CD4-positive, alpha-beta T cell (primary cell): ENCODE results near the gene ZNF438. TPM values are rescaled to one million over a fixed set of nuclear protein-coding genes. Genes with fewer than 3 reads are reported as not detected.

Source experiments
- ATAC-seq: fragments of 200-7000 bp; cut with Tn5 transposase; one replicate; pipeline ENCODE4 v1.10.0; 2022; ENCODE audit warnings: mild to moderate bottlenecking; ENCODE audit not compliant: poor library complexity
- CTCF ChIA-PET: fragments of 350-600 bp; sonication (Branson Sonifier 250); formaldehyde crosslinking; loops from one replicate; lab custom pipeline; 2021; ENCODE audit warnings: antibody characterized with exemption, inconsistent platforms; lab: Charles Lee
- POLR2A ChIA-PET: fragments of 350-600 bp; sonication (Branson Sonifier 250); formaldehyde crosslinking; loops from one replicate; lab custom pipeline; 2021; ENCODE audit warnings: antibody characterized with exemption, inconsistent platforms; lab: Charles Lee
- DNase-seq, 14 experiments: peaks; one replicate each; pipeline ENCODE4 v3.0.0-alpha.2; 2013 to 2020; ENCODE audit warnings: mixed read lengths in 2 of 14
- H3K27ac ChIP-seq, 2 donors: one replicate each; pipeline versions ENCODE4 v1.5.1 to v1.7.0; 2013; ENCODE audit warnings: low read length in 2 of 2, low read depth in 1 of 2, mild to moderate bottlenecking in 1 of 2
- H3K27me3 ChIP-seq, 2 experiments: 1 replicate in 1 of 2; 2 replicates in 1 of 2; pipeline versions ENCODE4 v1.6.1 to v1.7.0; 2013; ENCODE audit warnings: low read length in 2 of 2, control low read depth in 1 of 2, mild to moderate bottlenecking in 1 of 2, moderate library complexity in 1 of 2; ENCODE audit not compliant: insufficient read depth in 2 of 2, control insufficient read depth in 1 of 2
- H3K36me3 ChIP-seq: one replicate; pipeline ENCODE4 v1.6.1; 2013; ENCODE audit warnings: low read length, control low read depth; ENCODE audit not compliant: insufficient read depth
- H3K4me1 ChIP-seq: one replicate; pipeline ENCODE4 v1.6.1; 2013; ENCODE audit warnings: low read length, control low read depth; ENCODE audit not compliant: insufficient read depth
- H3K4me3 ChIP-seq: one replicate; pipeline ENCODE4 v1.5.1; 2013; ENCODE audit warnings: mild to moderate bottlenecking, low read length, moderate library complexity
- H3K9me3 ChIP-seq, 2 experiments: 1 replicate in 1 of 2; 2 replicates in 1 of 2; pipeline versions ENCODE4 v1.6.1 to v1.7.0; 2013; ENCODE audit warnings: low read length in 2 of 2, mild to moderate bottlenecking in 2 of 2, control low read depth in 1 of 2, moderate library complexity in 1 of 2; ENCODE audit not compliant: control insufficient read depth in 1 of 2, insufficient read depth in 1 of 2
- H3K27ac Mint-ChIP-seq: one replicate; pipeline ENCODE4 v1.8.0; 2020; ENCODE audit warnings: mixed read lengths
- H3K27me3 Mint-ChIP-seq: one replicate; pipeline ENCODE4 v1.8.0; 2021; ENCODE audit warnings: mixed read lengths
- H3K36me3 Mint-ChIP-seq: one replicate; pipeline ENCODE4 v1.8.0; 2021; ENCODE audit warnings: low read depth, mixed read lengths
- H3K4me1 Mint-ChIP-seq: one replicate; pipeline ENCODE4 v1.8.0; 2021; ENCODE audit warnings: low read depth, mixed read lengths
- H3K4me3 Mint-ChIP-seq: one replicate; pipeline ENCODE4 v1.8.0; 2020; ENCODE audit warnings: mild to moderate bottlenecking, mixed read lengths
- H3K9me3 Mint-ChIP-seq: one replicate; pipeline ENCODE4 v1.8.0; 2020; ENCODE audit warnings: mixed read lengths
- intact Hi-C, 2 experiments: fragments of 100-400 bp; cut with DNase I in 1 of 2; cut with micrococcal nuclease in 1 of 2; formaldehyde crosslinking; loops; one replicate each; pipeline versions ENCODE4 v1.15.1 to v1.9.0; 2023 to 2025; cut with DNase I, micrococcal nuclease
- total RNA-seq, 174 experiments: library from RNA in 2 of 174; stranded (reverse) in 2 of 174; gene quantifications; one replicate each; pipeline ENCODE4 v1.2.3 and lab custom pipeline; 2021 to 2026
- TF ChIP-seq, protein P1 (sequence below): fragments of 200-600 bp; IDR thresholded peaks from one replicate; pipeline ENCODE4 v1.8.0; 2022; ENCODE audit warnings: antibody characterized with exemption, mild to moderate bottlenecking

The ZNF438 gene
- total RNA-seq, 2 experiments from 2014 or later: 1.9 to 2.0 TPM

DNA sequence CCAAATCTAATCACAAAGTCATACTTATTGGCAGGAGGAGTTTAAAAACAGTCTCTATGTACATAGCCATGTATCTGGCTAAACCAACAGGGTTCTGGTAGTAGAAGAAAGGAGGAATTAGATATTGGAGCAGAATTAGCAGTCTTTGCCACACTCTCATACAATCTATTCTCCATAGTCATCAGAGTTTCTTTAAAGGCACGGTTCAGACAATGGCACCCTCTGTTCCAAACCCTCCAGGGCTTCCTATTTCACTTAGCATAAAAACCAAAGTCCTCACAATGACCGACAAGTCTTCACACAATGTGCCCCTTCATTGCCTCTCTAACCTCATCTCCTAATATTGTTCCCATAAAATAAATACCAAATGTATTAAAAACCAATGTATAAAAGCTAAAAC lies 12.7 kb downstream of the ZNF438 start:
- DNase-seq (no peak), ATAC-seq (no peak)
- Mint-ChIP-seq H3K36me3 (no peaks in the 10 kb centered on the region), H3K4me1 (no peaks in the 10 kb centered on the region), H3K9me3 (no peaks in the 10 kb centered on the region), H3K4me3 (no peak overlapping the region), H3K27ac (no peak overlapping the region), H3K27me3 (no peaks in the 10 kb centered on the region)
- Histone ChIP-seq H3K27me3 (no peaks in the 10 kb centered on the region), H3K36me3 (no peaks in the 10 kb centered on the region), H3K27ac (no peak overlapping the region), H3K9me3 (no peaks in the 10 kb centered on the region), H3K4me1 (no peaks in the 10 kb centered on the region), H3K4me3 (no peak overlapping the region)
- TF ChIP-seq, protein P1, sequence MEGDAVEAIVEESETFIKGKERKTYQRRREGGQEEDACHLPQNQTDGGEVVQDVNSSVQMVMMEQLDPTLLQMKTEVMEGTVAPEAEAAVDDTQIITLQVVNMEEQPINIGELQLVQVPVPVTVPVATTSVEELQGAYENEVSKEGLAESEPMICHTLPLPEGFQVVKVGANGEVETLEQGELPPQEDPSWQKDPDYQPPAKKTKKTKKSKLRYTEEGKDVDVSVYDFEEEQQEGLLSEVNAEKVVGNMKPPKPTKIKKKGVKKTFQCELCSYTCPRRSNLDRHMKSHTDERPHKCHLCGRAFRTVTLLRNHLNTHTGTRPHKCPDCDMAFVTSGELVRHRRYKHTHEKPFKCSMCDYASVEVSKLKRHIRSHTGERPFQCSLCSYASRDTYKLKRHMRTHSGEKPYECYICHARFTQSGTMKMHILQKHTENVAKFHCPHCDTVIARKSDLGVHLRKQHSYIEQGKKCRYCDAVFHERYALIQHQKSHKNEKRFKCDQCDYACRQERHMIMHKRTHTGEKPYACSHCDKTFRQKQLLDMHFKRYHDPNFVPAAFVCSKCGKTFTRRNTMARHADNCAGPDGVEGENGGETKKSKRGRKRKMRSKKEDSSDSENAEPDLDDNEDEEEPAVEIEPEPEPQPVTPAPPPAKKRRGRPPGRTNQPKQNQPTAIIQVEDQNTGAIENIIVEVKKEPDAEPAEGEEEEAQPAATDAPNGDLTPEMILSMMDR: no peak
- CTCF ChIA-PET: interaction anchor here (1.6 kb wide), 1 partner anchor 13 kb away, joined by 4 read pairs; the partner anchor contains the start of gene ZNF438
- POLR2A ChIA-PET: no interaction called here
- intact Hi-C loops: no loop called here

GRCh38 chr10:31018356-31018750 lies 13.3 kb downstream of the ZNF438 start:
- Mint-ChIP-seq H3K27me3 (no peaks in the 10 kb centered on the region), H3K4me1 (no peaks in the 10 kb centered on the region), H3K36me3 (no peaks in the 10 kb centered on the region), H3K4me3 (no peak overlapping the region), H3K27ac (no peak overlapping the region), H3K9me3 (no peaks in the 10 kb centered on the region)
- Histone ChIP-seq H3K27me3 (no peaks in the 10 kb centered on the region), H3K9me3 (no peaks in the 10 kb centered on the region), H3K4me1 (no peaks in the 10 kb centered on the region), H3K27ac (no peak overlapping the region), H3K4me3 (no peak overlapping the region), H3K36me3 (no peaks in the 10 kb centered on the region)
- ATAC-seq: no peak
- TF ChIP-seq, protein P1: no peak
- ChIA-PET CTCF (no interaction called here), POLR2A (interaction anchor here (1.0 kb wide), 1 partner anchor 299 kb away, joined by 3 read pairs; no protein-coding TSS in a partner anchor)
- intact Hi-C loops: no loop called here
- DNase-seq: no peak

- ATAC-seq: no peak
- ChIA-PET POLR2A (interaction anchor here (1.0 kb wide), 1 partner anchor 299 kb away, joined by 3 read pairs; no protein-coding TSS in a partner anchor), CTCF (interaction anchor here (1.3 kb wide), 1 partner anchor 14 kb away, joined by 4 read pairs; the partner anchor contains the start of gene ZNF438)
- Histone ChIP-seq H3K36me3 (no peaks in the 10 kb centered on the region), H3K4me1 (no peaks in the 10 kb centered on the region), H3K27me3 (no peaks in the 10 kb centered on the region), H3K9me3 (no peaks in the 10 kb centered on the region), H3K27ac (no peak overlapping the region), H3K4me3 (no peak overlapping the region)
- H3K4me1 Mint-ChIP-seq: no peaks in the 10 kb centered on the region
- H3K9me3 Mint-ChIP-seq: no peaks in the 10 kb centered on the region
- TF ChIP-seq, protein P1: no peak
- H3K36me3 Mint-ChIP-seq: no peaks in the 10 kb centered on the region
- intact Hi-C loops: no loop called here
- H3K4me3 Mint-ChIP-seq: no peak overlapping the region
- DNase-seq: no peak
- H3K27ac Mint-ChIP-seq: no peak overlapping the region
- no peaks in the 10 kb centered on the region for H3K27me3 Mint-ChIP-seq
Measured at GRCh38 chr10:31017534-31018355, 13.9 kb downstream of the ZNF438 start.
